Fibroblast of lung (primary cell): ENCODE results near the gene HRH3.

ENCODE experiments used
- CTCF ChIP-seq, 2 donors: IDR thresholded peaks in 1 of 2; conservative IDR thresholded peaks in 1 of 2; 1 replicate in 1 of 2; 2 replicates in 1 of 2; pipeline ENCODE4 v1.5.1; 2011 to 2012; ENCODE audit warnings: low read length in 2 of 2, control low read depth in 1 of 2, inconsistent platforms in 1 of 2, low read depth in 1 of 2, mild to moderate bottlenecking in 1 of 2
- EZH2 ChIP-seq: IDR thresholded peaks from 2 replicates; pipeline ENCODE4 v1.5.1; 2012; ENCODE audit warnings: low read length, control low read depth, mild to moderate bottlenecking; ENCODE audit errors: missing control alignments

- TF ChIP-seq CTCF (conservative IDR thresholded peaks at IDR 0.05 in 1 of 2, IDR thresholded peaks at IDR 0.05 in 1 of 2; ENCODE audit: low read depth in 1 of 2, low read length in 2 of 2) (no peak), EZH2 (no peak)
Measured at GRCh38 chr20:62177307-62177706, 42.8 kb downstream of the HRH3 start.
